Dedifferentiated amniotic fluid mesenchymal stem cell (primary cell): ENCODE measurements around the gene COLEC12.
"Not testable (repeated sequence)": the region's sequence is repeated elsewhere in the genome, so short reads cannot be mapped to it uniquely, and the experiment has no call there.

Source experiments
- DNase-seq: peaks from one replicate; pipeline ENCODE4 v3.0.0-alpha.2; 2016; ENCODE audit errors: extremely low spot score

Gene COLEC12

GRCh38 chr18:326846-327245 lies 173.7 kb downstream of the COLEC12 start:
- no peak for DNase-seq

GRCh38 chr18:323253-323622 lies 177.3 kb downstream of the COLEC12 start:
- no peak for DNase-seq

- DNase-seq: no peak
Observed at GRCh38 chr18:321865-322467, 178.5 kb downstream of the COLEC12 start.

GRCh38 chr18:320155-320554 lies 180.3 kb downstream of the COLEC12 start:
- no peak for DNase-seq

GRCh38 chr18:319720-320119 lies 180.8 kb downstream of the COLEC12 start:
- no peak for DNase-seq

GRCh38 chr18:318791-319291 lies 181.7 kb downstream of the COLEC12 start:
- DNase-seq: no peak

GRCh38 chr18:317618-318017 lies 182.9 kb downstream of the COLEC12 start:
- no peak for DNase-seq

- no peak for DNase-seq
Observed at GRCh38 chr18:316393-316792, 184.1 kb downstream of the COLEC12 start.

- DNase-seq: no peak
Observed at GRCh38 chr18:313931-314330, 186.6 kb downstream of the COLEC12 start.

- no peak for DNase-seq
Observed at GRCh38 chr18:312415-312814, 188.1 kb downstream of the COLEC12 start.

GRCh38 chr18:310042-310441 lies 190.5 kb downstream of the COLEC12 start:
- DNase-seq: no peak

- DNase-seq: not testable (repeated sequence)
Observed at GRCh38 chr18:308086-308485, 192.4 kb downstream of the COLEC12 start.

GRCh38 chr18:306608-307255 lies 193.8 kb downstream of the COLEC12 start:
- DNase-seq: no peak

- no peak for DNase-seq
Observed at GRCh38 chr18:305003-305501, 195.4 kb downstream of the COLEC12 start.

- DNase-seq: no peak
Observed at GRCh38 chr18:303607-304006, 196.9 kb downstream of the COLEC12 start.

GRCh38 chr18:303011-303410 lies 197.5 kb downstream of the COLEC12 start:
- no peak for DNase-seq

- DNase-seq: no peak
Observed at GRCh38 chr18:302097-302496, 198.4 kb downstream of the COLEC12 start.

GRCh38 chr18:297936-298335 lies 202.6 kb downstream of the COLEC12 start:
- DNase-seq: no peak

GRCh38 chr18:295756-296490 lies 204.6 kb downstream of the COLEC12 start:
- no peak for DNase-seq

- DNase-seq: no peak
Observed at GRCh38 chr18:294566-294965, 205.9 kb downstream of the COLEC12 start.

GRCh38 chr18:293536-293935 lies 207.0 kb downstream of the COLEC12 start:
- DNase-seq: peak; percentile 26

GRCh38 chr18:292271-292670 lies 208.2 kb downstream of the COLEC12 start:
- no peak for DNase-seq

- not testable (repeated sequence) for DNase-seq
Observed at GRCh38 chr18:289970-290369, 210.5 kb downstream of the COLEC12 start.
